Activated naive CD4-positive, alpha-beta T cell treated with anti-CD3 and anti-CD28 coated beads, Interleukin-2, amount 10 ng/mL, durations not matched to agents 7 days and 5 days (primary cell): Measurements from ENCODE around the gene ADAMTS6.

Experiments used
- CTCF ChIA-PET: fragments of 350-600 bp; sonication (Branson Sonifier 250); formaldehyde crosslinking; loops from one replicate; lab custom pipeline; 2021; ENCODE audit warnings: antibody characterized with exemption; lab: Charles Lee
- DNase-seq: peaks from one replicate; pipeline ENCODE4 v3.0.0-alpha.2; 2020
- H3K27ac Mint-ChIP-seq: one replicate; pipeline ENCODE4 v1.8.0; 2021; ENCODE audit warnings: mild to moderate bottlenecking, moderate library complexity, mixed read lengths
- H3K27me3 Mint-ChIP-seq: one replicate; pipeline ENCODE4 v1.8.0; 2021; ENCODE audit warnings: mild to moderate bottlenecking, mixed read lengths
- H3K36me3 Mint-ChIP-seq: one replicate; pipeline ENCODE4 v1.8.0; 2021; ENCODE audit warnings: mixed read lengths
- H3K4me1 Mint-ChIP-seq: one replicate; pipeline ENCODE4 v1.8.0; 2021; ENCODE audit warnings: mixed read lengths
- H3K4me3 Mint-ChIP-seq: one replicate; pipeline ENCODE4 v1.8.0; 2021; ENCODE audit warnings: mild to moderate bottlenecking, moderate library complexity, mixed read lengths
- H3K9me3 Mint-ChIP-seq: one replicate; pipeline ENCODE4 v1.8.0; 2021; ENCODE audit warnings: mixed read lengths

ADAMTS6 gene

DNA sequence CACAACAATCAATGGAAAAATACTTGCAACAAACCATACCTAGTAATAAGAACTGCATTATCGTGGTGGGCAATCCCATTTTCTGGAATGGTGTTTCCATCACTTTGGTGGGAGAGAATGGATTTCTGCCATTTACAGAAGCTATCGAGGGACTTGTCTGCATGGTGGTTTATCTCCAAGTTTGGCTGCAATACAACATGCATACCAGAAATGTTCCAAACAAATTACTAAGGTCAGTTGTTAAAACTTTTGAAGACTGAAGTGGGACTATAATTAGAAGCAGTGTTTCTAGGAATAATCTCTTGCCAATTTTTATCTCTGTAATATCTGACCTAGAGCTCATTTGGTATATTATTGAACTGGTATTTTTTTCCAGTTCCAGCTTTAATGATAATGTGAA, 30.3 kb downstream of the ADAMTS6 start:
- CTCF ChIA-PET = no interaction called here
- Mint-ChIP-seq H3K9me3 (no peaks in the 10 kb centered on the region), H3K36me3 (no peaks in the 10 kb centered on the region), H3K27ac (no peak overlapping the region), H3K4me3 (no peak overlapping the region), H3K27me3 (no peaks in the 10 kb centered on the region), H3K4me1 (no peaks in the 10 kb centered on the region)
- DNase-seq = no peak

DNA sequence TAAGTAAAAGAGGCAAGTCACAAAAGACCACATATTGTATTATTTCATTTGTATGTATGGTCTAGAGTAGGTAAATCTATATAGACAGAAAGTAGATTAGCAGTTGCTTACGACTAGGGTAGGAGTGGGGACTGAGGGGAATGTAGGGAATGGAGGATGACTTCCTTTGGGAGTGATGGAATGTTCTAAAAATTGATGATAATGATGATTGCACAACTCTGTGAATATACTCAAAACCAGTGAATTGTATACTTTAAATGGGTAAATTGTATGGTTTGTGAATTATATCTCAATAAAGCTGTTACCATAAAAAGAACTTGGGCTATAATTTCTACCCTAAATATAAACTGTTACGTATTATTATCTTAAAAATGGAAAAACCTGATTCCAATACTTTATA, 35.0 kb downstream of the ADAMTS6 start:
- H3K4me1 Mint-ChIP-seq = no peaks in the 10 kb centered on the region
- no peak overlapping the region for H3K27ac Mint-ChIP-seq
- no peaks in the 10 kb centered on the region for H3K36me3 Mint-ChIP-seq
- CTCF ChIA-PET = no interaction called here
- DNase-seq = no peak
- H3K27me3 Mint-ChIP-seq = no peaks in the 10 kb centered on the region
- no peak overlapping the region for H3K4me3 Mint-ChIP-seq
- no peaks in the 10 kb centered on the region for H3K9me3 Mint-ChIP-seq

DNA sequence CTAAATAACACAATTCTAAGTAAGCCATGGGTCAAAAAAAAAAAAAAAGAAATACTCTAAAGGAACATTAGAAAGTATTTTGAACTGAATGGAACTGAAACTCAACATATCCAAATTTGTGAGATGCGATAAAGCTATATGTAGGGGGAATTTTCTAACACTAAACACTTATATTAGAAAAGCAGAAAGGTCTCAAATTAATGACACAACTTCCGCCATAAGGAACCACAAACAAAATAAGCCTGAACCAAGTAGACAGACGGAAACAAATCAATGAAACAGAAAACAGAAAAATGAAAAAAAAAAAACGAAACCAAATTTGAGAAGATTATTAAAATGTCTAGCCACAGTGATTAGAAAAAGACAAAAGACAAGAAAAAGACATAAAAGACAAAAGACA, 39.9 kb downstream of the ADAMTS6 start:
- no peak overlapping the region for H3K4me3 Mint-ChIP-seq
- no peak overlapping the region for H3K27ac Mint-ChIP-seq
- CTCF ChIA-PET = no interaction called here
- no peaks in the 10 kb centered on the region for H3K27me3 Mint-ChIP-seq
- no peaks in the 10 kb centered on the region for H3K4me1 Mint-ChIP-seq
- no peak for DNase-seq
- H3K36me3 Mint-ChIP-seq = no peaks in the 10 kb centered on the region
- H3K9me3 Mint-ChIP-seq = no peaks in the 10 kb centered on the region

DNA sequence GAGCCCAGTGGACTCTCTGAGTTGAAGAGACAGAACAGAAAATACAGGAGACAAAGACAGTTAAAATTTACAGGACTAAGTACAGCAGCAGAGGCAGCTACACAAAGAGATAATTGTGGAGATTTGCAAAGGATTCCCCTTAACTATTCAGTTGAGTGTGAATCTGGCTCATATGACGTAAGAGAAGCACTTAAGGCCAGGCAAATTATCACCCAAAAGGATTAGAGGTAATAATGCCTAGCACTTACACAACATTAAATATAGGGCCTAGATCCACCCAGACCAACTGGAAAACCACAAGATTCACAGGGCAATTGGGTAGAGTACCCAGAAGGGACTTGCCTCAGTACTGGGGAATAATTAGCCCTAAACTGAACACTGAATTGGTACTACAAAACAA, 41.3 kb downstream of the ADAMTS6 start:
- Mint-ChIP-seq H3K4me1 (no peaks in the 10 kb centered on the region), H3K36me3 (no peaks in the 10 kb centered on the region), H3K4me3 (no peak overlapping the region), H3K9me3 (no peaks in the 10 kb centered on the region), H3K27me3 (no peaks in the 10 kb centered on the region), H3K27ac (no peak overlapping the region)
- CTCF ChIA-PET = no interaction called here
- no peak for DNase-seq

DNA sequence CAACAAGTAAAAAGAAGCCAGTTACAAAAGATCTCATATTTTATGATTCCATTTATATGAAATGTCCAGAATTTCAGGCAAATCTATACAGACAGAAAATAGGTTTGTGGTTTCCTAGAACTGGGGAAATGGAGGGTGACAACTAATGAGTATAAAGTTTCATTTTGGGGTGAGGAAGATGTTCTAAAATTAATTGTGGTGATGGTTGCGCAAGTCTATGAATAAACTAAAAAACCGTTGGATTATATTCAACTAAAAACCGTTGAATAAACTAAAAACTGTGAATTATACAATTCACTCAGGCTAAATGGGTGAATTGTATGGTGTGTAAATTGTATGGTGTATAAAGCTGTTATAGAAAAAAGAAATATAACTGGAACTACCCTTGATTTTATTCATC, 47.6 kb downstream of the ADAMTS6 start:
- H3K27ac Mint-ChIP-seq = no peak overlapping the region
- DNase-seq = no peak
- no peaks in the 10 kb centered on the region for H3K9me3 Mint-ChIP-seq
- no peaks in the 10 kb centered on the region for H3K36me3 Mint-ChIP-seq
- H3K4me3 Mint-ChIP-seq = no peak overlapping the region
- CTCF ChIA-PET = no interaction called here
- no peaks in the 10 kb centered on the region for H3K27me3 Mint-ChIP-seq
- no peaks in the 10 kb centered on the region for H3K4me1 Mint-ChIP-seq

DNA sequence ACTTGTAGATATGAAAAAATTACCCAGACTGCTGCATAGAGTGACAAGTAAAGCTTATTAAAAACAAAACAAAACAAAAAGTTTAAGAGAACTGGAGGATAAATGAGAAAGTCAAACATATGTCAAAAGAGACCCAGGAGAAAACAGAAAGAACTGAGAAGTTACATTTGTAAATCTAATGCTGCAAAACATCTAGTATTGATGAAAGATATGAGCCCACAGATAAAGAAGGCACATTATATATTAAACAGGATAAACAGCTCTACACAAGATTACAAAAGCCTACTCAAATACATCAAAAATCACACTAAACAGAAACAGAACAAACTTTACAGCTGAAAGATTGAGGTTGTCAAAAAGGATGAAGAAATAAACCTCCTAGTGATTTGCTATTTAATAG, 55.1 kb downstream of the ADAMTS6 start:
- no peaks in the 10 kb centered on the region for H3K27me3 Mint-ChIP-seq
- H3K9me3 Mint-ChIP-seq = no peaks in the 10 kb centered on the region
- H3K4me1 Mint-ChIP-seq = no peaks in the 10 kb centered on the region
- no peak overlapping the region for H3K27ac Mint-ChIP-seq
- CTCF ChIA-PET = no interaction called here
- no peak overlapping the region for H3K4me3 Mint-ChIP-seq
- no peaks in the 10 kb centered on the region for H3K36me3 Mint-ChIP-seq
- DNase-seq = no peak

DNA sequence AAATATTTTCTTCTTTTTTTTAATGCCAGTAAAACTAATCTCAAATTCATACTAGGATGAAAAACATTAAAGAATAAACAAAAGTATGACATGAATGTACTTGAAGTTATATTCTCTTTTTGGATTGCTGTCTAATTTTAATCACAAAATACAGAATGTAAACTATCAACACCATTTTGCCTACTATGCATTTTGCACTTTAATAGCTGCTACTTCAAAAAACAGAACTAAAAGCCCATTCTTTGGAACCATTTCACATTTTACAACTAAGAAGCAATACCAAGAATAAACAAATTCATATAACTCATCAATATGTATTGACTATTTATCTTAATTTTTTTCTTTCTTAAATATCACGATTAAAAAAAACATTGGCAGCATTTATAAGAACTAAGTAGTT, 58.1 kb downstream of the ADAMTS6 start:
- Mint-ChIP-seq H3K27me3 (no peaks in the 10 kb centered on the region), H3K9me3 (no peaks in the 10 kb centered on the region), H3K27ac (no peak overlapping the region), H3K36me3 (no peaks in the 10 kb centered on the region), H3K4me1 (no peaks in the 10 kb centered on the region), H3K4me3 (no peak overlapping the region)
- DNase-seq = no peak
- CTCF ChIA-PET = no interaction called here

DNA sequence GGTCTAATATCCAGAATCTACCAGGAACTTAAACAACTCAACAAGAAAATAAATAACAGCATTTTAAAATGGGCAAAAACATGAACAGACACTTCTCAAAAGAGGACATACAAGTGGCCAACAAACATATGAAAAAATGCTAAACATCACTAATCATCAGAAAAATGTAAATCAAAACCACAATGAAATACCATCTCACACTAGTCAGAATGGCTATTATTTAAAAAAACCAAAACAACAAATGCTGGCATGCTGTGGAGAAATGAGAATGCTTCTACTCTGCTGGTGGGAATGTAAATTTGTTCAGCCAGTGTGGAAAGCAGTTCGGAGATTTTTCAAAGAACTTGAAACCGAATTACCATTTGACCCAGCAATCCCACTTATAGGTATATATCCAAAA, 63.1 kb downstream of the ADAMTS6 start:
- H3K4me3 Mint-ChIP-seq = no peak overlapping the region
- H3K4me1 Mint-ChIP-seq = no peaks in the 10 kb centered on the region
- DNase-seq = no peak
- H3K27me3 Mint-ChIP-seq = no peaks in the 10 kb centered on the region
- CTCF ChIA-PET = no interaction called here
- H3K9me3 Mint-ChIP-seq = peaks cover 2% of the 10 kb centered on the region
- no peaks in the 10 kb centered on the region for H3K36me3 Mint-ChIP-seq
- no peak overlapping the region for H3K27ac Mint-ChIP-seq

DNA sequence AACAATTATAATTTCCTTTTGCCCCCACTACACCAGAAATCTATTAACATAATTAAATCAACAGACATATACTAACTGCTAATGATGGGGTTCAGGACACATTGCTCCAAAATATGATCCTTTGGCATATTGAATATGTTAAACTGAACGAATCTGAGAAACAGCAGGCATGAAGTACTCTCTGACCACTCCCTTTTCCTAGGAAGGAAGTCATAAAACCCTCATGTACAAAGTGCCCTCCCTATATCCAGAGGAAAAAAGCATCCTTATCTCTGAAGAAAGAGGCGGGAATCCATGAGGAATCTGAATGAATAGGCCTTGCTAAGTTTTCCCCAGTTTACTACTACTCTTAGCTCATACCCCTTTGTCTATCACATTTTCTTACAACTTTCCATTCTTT, 67.9 kb downstream of the ADAMTS6 start:
- Mint-ChIP-seq H3K36me3 (no peaks in the 10 kb centered on the region), H3K4me3 (no peak overlapping the region), H3K4me1 (no peaks in the 10 kb centered on the region), H3K27me3 (no peaks in the 10 kb centered on the region), H3K27ac (no peak overlapping the region), H3K9me3 (peaks cover 2% of the 10 kb centered on the region)
- CTCF ChIA-PET = no interaction called here
- DNase-seq = no peak

DNA sequence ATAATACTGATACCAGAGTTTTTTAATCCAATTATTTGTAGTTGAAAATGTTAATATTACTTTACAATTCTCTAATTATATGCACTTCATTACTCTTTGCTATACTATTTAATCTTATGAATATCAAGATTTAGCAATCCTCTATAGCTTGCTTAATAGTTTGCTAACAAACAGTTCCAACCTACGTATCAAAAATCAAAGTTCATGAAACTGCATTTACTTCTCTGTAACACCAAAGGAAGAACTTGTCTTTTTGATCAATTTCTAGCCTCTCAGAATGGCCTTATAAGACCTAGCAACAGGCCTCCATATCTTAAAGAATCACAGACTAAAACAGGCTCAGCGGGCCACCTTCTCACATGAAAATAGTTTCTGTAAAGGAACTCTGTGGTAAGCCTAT, 68.9 kb downstream of the ADAMTS6 start:
- no peaks in the 10 kb centered on the region for H3K4me1 Mint-ChIP-seq
- H3K36me3 Mint-ChIP-seq = no peaks in the 10 kb centered on the region
- no peak for DNase-seq
- CTCF ChIA-PET = no interaction called here
- no peak overlapping the region for H3K27ac Mint-ChIP-seq
- H3K4me3 Mint-ChIP-seq = no peak overlapping the region
- H3K9me3 Mint-ChIP-seq = peaks cover 5% of the 10 kb centered on the region
- H3K27me3 Mint-ChIP-seq = no peaks in the 10 kb centered on the region

DNA sequence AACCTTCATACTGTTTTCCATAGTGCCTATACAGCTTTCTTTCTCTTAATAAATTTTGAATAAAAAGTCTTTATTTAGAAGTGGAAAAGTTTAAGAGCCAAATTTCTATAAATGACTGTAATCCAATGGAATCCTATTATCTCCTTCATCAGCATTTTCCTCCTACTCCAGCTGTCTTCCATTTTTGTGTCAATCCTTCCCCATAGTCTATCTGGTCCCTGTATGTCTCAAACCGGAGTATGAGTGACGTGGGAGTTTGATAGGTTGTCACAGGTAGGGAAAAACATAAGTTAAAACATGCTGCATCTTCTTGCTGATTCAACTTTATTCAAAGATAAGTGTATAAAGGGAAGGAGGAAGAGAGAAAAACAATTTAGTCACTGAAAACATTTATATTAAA, 70.4 kb downstream of the ADAMTS6 start:
- CTCF ChIA-PET = no interaction called here
- no peaks in the 10 kb centered on the region for H3K36me3 Mint-ChIP-seq
- H3K4me3 Mint-ChIP-seq = no peak overlapping the region
- H3K9me3 Mint-ChIP-seq = peaks cover 2% of the 10 kb centered on the region
- H3K4me1 Mint-ChIP-seq = no peaks in the 10 kb centered on the region
- DNase-seq = no peak
- H3K27ac Mint-ChIP-seq = no peak overlapping the region
- H3K27me3 Mint-ChIP-seq = no peaks in the 10 kb centered on the region

DNA sequence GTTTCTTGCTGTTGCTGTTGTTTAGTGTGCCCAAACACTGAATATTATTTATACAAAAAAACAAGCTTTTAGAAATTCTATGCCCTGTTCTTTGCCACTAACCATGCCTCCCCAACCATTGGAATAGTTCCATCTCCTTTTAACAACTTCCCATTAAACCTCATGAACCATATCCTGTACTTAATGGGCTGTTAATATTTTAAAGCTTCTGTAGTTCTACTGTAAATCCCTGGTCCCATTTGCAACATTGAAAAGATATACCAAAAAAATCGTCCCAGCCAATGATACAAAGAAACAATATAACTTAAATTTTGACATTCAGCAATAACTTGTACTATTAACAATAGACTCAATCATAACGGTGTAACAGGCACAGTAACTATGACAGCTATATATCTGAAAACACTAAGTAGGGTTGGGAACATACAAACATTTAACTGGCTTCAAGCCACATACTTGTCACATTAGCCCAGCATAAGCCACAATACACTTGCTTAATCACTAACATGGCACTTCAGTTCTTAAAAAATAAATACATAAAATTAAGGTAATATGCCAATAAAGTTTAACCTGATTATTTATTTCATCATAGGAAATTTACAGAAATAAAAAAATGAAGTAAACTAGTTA, 86.1 kb downstream of the ADAMTS6 start:
- Mint-ChIP-seq H3K9me3 (no peaks in the 10 kb centered on the region), H3K27me3 (peaks cover 12% of the 10 kb centered on the region), H3K4me3 (no peak overlapping the region), H3K36me3 (no peaks in the 10 kb centered on the region), H3K27ac (no peak overlapping the region), H3K4me1 (no peaks in the 10 kb centered on the region)
- no peak for DNase-seq
- CTCF ChIA-PET = no interaction called here

DNA sequence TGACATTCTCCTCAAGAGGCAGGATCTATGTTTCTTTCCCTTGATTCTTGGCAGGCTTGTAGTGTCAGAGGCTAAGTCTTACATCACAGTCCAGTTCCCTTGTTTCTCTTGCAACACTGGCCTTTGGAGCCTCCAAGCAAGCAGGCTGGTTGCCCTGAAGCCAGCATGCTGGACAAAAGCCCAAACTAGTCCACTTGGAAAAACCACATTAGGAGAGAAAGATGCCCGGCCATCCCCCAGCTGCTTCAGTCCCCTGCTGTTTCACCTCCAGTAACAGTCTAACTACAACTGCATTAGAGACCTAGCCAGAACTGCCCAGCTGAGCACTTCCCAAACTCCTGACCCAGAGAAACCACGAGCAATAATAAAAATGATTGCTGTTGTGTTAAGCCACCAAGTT, 87.6 kb downstream of the ADAMTS6 start:
- no peaks in the 10 kb centered on the region for H3K36me3 Mint-ChIP-seq
- CTCF ChIA-PET = no interaction called here
- H3K4me3 Mint-ChIP-seq = no peak overlapping the region

DNA sequence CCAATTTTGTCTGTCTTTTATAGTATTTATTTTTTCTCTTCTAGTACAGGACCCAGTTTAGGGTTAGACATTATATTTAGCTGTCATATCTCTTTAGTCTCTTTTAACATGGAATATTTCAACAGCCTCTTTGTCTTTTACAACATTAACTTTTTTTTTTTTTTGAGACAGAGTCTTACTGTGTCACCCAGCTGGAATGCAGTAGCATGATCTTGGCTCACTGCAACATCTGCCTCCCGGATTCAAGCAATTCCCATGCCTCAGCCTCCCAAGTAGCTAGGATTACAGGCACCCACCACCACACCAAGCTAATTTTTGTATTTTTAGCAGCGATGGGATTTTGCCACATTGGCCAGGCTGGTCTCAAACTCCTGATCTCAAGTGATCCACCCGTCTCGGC, 90.1 kb downstream of the ADAMTS6 start:
- DNase-seq = no peak
- peaks cover 8% of the 10 kb centered on the region for H3K27me3 Mint-ChIP-seq
- CTCF ChIA-PET = no interaction called here
- H3K27ac Mint-ChIP-seq = no peak overlapping the region
- H3K4me3 Mint-ChIP-seq = no peak overlapping the region
- H3K36me3 Mint-ChIP-seq = no peaks in the 10 kb centered on the region
- H3K4me1 Mint-ChIP-seq = no peaks in the 10 kb centered on the region
- no peaks in the 10 kb centered on the region for H3K9me3 Mint-ChIP-seq

More for the DNA sequence above, 87.6 kb downstream of the ADAMTS6 start:
- no peak for DNase-seq
- H3K4me1 Mint-ChIP-seq = no peaks in the 10 kb centered on the region
- no peaks in the 10 kb centered on the region for H3K9me3 Mint-ChIP-seq
- H3K27ac Mint-ChIP-seq = no peak overlapping the region
- peaks cover 12% of the 10 kb centered on the region for H3K27me3 Mint-ChIP-seq

DNA sequence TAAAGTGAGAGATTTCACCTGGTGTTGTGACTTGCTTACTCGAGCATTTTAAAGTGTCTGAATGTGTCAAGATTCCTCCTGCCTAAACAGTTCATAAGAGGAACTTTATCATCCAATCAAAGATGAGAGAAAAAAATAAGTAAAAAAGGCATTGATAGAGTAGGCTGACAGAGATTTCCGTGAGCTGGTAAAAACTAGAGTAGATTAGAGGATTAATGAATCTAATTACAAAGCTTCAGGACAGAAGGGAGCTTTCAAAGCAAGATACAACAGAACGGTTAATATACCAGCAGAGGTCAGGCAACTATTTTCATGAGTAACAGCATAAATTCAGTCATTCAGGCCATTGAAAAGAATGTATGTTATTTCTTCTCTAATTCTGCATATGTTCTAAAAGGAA, 91.5 kb downstream of the ADAMTS6 start:
- H3K27me3 Mint-ChIP-seq = peaks cover 5% of the 10 kb centered on the region

DNA sequence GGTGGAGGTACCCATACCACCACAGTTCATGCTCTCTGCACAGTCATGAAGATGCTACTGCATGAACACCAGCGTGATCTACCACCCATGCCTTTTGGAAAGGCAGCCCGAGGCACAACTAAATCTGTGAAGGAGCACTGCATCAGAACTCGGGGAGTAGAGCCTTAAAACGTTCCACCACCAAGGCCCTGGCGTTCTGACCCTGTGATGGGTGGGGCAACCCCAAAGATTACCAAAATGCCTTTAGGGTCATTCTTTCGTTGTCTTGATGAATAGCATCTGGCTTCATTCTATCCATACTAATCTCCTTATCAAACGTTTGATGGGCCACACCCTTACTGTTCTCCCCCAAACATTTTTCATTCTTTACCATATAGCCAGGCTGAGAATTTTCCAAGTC, 97.9 kb downstream of the ADAMTS6 start:
- H3K27me3 Mint-ChIP-seq = no peaks in the 10 kb centered on the region
- no peak overlapping the region for H3K27ac Mint-ChIP-seq

More for the DNA sequence above, 91.5 kb downstream of the ADAMTS6 start:
- no peaks in the 10 kb centered on the region for H3K36me3 Mint-ChIP-seq
- CTCF ChIA-PET = no interaction called here
- H3K9me3 Mint-ChIP-seq = no peaks in the 10 kb centered on the region
- no peak overlapping the region for H3K4me3 Mint-ChIP-seq
- H3K27ac Mint-ChIP-seq = no peak overlapping the region
- no peak for DNase-seq
- H3K4me1 Mint-ChIP-seq = no peaks in the 10 kb centered on the region

More for the DNA sequence above, 97.9 kb downstream of the ADAMTS6 start:
- CTCF ChIA-PET = no interaction called here
- no peaks in the 10 kb centered on the region for H3K4me1 Mint-ChIP-seq
- H3K36me3 Mint-ChIP-seq = no peaks in the 10 kb centered on the region
- no peak overlapping the region for H3K4me3 Mint-ChIP-seq
- no peak for DNase-seq
- H3K9me3 Mint-ChIP-seq = no peaks in the 10 kb centered on the region
